ENCODE data around the gene LILRA1. TPM values are rescaled to one million over a fixed set of nuclear protein-coding genes. Genes with fewer than 3 reads are reported as not detected.
A peak's percentile ranks its signal among the peaks of the same experiment; 100 is the strongest.
"Not testable (repeated sequence)": the region's sequence is repeated elsewhere in the genome, so short reads cannot be mapped to it uniquely, and the experiment has no call there.

The LILRA1 gene
- total and polyA plus RNA-seq, 2 donors (not counting 1 experiment from before 2014, with no cell fraction given) = 1.5 TPM; not detected in 1

- peaks cover 52% of the 10 kb centered on the region for H3K4me1 Mint-ChIP-seq
- no peaks in the 10 kb centered on the region for H3K27me3 ChIP-seq (replicated peaks in 1 of 4; ENCODE audit: control extremely low read depth in 1 of 4, control insufficient read depth in 3 of 4, insufficient read depth in 4 of 4, low read length in 3 of 4)
- peak overlapping the region; percentile 88 for H3K4me3 Mint-ChIP-seq
Observed at GRCh38 chr19:54630782-54631181, 37.4 kb downstream of the LILRA1 start.

GRCh38 chr19:54631489-54632337 is 38.3 kb downstream of the LILRA1 start:
- Mint-ChIP-seq H3K4me1 (peaks cover 42% of the 10 kb centered on the region), H3K27ac (peak overlapping the region; percentile 97)
- Histone ChIP-seq H3K79me2 (ENCODE audit: control insufficient read depth, insufficient read depth, low read length) (peaks cover 55% of the 10 kb centered on the region), H3K27ac (ENCODE audit: low read length in 2 of 2) (peak overlapping the region in 1 of 2 donors; percentile 72), H3K36me3 (replicated peaks in 1 of 2; ENCODE audit: control extremely low read depth in 1 of 2, control insufficient read depth in 1 of 2, extremely low read depth in 1 of 2, insufficient read depth in 2 of 2, low read length in 1 of 2) (peaks cover 3 to 64% of the 10 kb centered on the region in 2 experiments), H4K20me1 (ENCODE audit: control insufficient read depth, insufficient read depth, low read length, poor library complexity, severe bottlenecking) (peaks cover 39% of the 10 kb centered on the region), H3K4me1 (ENCODE audit: control insufficient read depth in 2 of 2, insufficient read depth in 2 of 2, low read length in 2 of 2) (peaks cover 45 to 50% of the 10 kb centered on the region in 2 donors)
- H3K9ac ChIP-seq (ENCODE audit: low read length); H3K9me3 ChIP-seq (ENCODE audit: control extremely low read depth in 1 of 3, control insufficient read depth in 2 of 3, insufficient read depth in 1 of 3, low read length in 2 of 3); H3K27me3 ChIP-seq (replicated peaks in 1 of 4; ENCODE audit: control extremely low read depth in 1 of 4, control insufficient read depth in 3 of 4, insufficient read depth in 4 of 4, low read length in 3 of 4); H3K9me3 Mint-ChIP-seq (ENCODE audit: insufficient read depth); DNase-seq; CTCF ChIA-PET; H3K4me3 ChIP-seq (ENCODE audit: control extremely low read depth in 1 of 5, extremely low read depth in 1 of 5, insufficient read depth in 1 of 5, low read depth in 2 of 5, low read length in 4 of 5); H2AFZ ChIP-seq (ENCODE audit: insufficient read depth, low read depth, low read length, poor library complexity, severe bottlenecking); ATAC-seq (ENCODE audit: low read depth); H3K27me3 Mint-ChIP-seq; H3K4me2 ChIP-seq (replicated peaks; ENCODE audit: low read depth, low read length, poor library complexity, severe bottlenecking); H3K4me3 Mint-ChIP-seq: not testable (repeated sequence)
- WGBS (ENCODE audit: insufficient coverage) = 88% methylated on average over 12 of the region's 23 CpGs
- POLR2A ChIA-PET = interaction anchor here (1.6 kb wide), 1 partner anchor 15 kb away, joined by 4 read pairs; no protein-coding TSS in a partner anchor
- intact Hi-C loops (cut with micrococcal nuclease) = loop anchor here (2.0 kb wide), 1 partner anchor 15 kb away; no protein-coding TSS in a partner anchor

More at GRCh38 chr19:54630782-54631181, 37.4 kb downstream of the LILRA1 start:
- H3K4me2 ChIP-seq (replicated peaks; ENCODE audit: low read depth, low read length, poor library complexity, severe bottlenecking) = peak overlapping the region; percentile 79
- peaks cover 64% of the 10 kb centered on the region for H3K79me2 ChIP-seq (ENCODE audit: control insufficient read depth, insufficient read depth, low read length)
- H3K9me3 ChIP-seq (ENCODE audit: control extremely low read depth in 1 of 3, control insufficient read depth in 2 of 3, insufficient read depth in 1 of 3, low read length in 2 of 3) = peaks cover 0 to 8% (median 0%) of the 10 kb centered on the region in 3 donors
- POLR2A ChIA-PET = interaction anchor here (1.6 kb wide), 1 partner anchor 14 kb away, joined by 4 read pairs; no protein-coding TSS in a partner anchor
- H3K27ac ChIP-seq (ENCODE audit: low read length in 2 of 2) = peak overlapping the region; percentile 11 to 72
- H3K4me3 ChIP-seq (ENCODE audit: control extremely low read depth in 1 of 5, extremely low read depth in 1 of 5, insufficient read depth in 1 of 5, low read depth in 2 of 5, low read length in 4 of 5) = peak overlapping the region in 4 of 5 experiments; percentile 28 to 54 (median 34)
- H3K36me3 ChIP-seq (replicated peaks in 1 of 2; ENCODE audit: control extremely low read depth in 1 of 2, control insufficient read depth in 1 of 2, extremely low read depth in 1 of 2, insufficient read depth in 2 of 2, low read length in 1 of 2) = peaks cover 3 to 65% of the 10 kb centered on the region in 2 experiments
- ATAC-seq (ENCODE audit: low read depth) (no peak), DNase-seq (no peak)
- peak overlapping the region; percentile 17 for H2AFZ ChIP-seq (ENCODE audit: insufficient read depth, low read depth, low read length, poor library complexity, severe bottlenecking)
- CTCF ChIA-PET = interaction anchor here (1.0 kb wide), 1 partner anchor 22 kb away, joined by 3 read pairs; no protein-coding TSS in a partner anchor
- H4K20me1 ChIP-seq (ENCODE audit: control insufficient read depth, insufficient read depth, low read length, poor library complexity, severe bottlenecking) = peaks cover 41% of the 10 kb centered on the region
- H3K9me3 Mint-ChIP-seq (ENCODE audit: insufficient read depth) = no peaks in the 10 kb centered on the region
- H3K27me3 Mint-ChIP-seq = no peaks in the 10 kb centered on the region
- 0% methylated on average over 1 of the region's 6 CpGs for WGBS (ENCODE audit: insufficient coverage)
- TF ChIP-seq CTCF (IDR thresholded peaks at IDR 0.05) = no peak
- TF ChIP-seq EZH2 (IDR thresholded peaks at IDR 0.05; ENCODE audit: borderline replicate concordance, insufficient read depth, low read depth, low read length, poor library complexity, severe bottlenecking) = no peak
- intact Hi-C loops (cut with micrococcal nuclease) = loop anchor here (2.0 kb wide), 1 partner anchor 14 kb away; no protein-coding TSS in a partner anchor
- peak overlapping the region; percentile 97 for H3K27ac Mint-ChIP-seq
- H3K4me1 ChIP-seq (ENCODE audit: control insufficient read depth in 2 of 2, insufficient read depth in 2 of 2, low read length in 2 of 2) = peaks cover 54% of the 10 kb centered on the region in 2 donors
- peak overlapping the region; percentile 51 for H3K9ac ChIP-seq (ENCODE audit: low read length)

- CTCF ChIA-PET; intact Hi-C loops (cut with micrococcal nuclease); H2AFZ ChIP-seq (ENCODE audit: insufficient read depth, low read depth, low read length, poor library complexity, severe bottlenecking); H3K9me3 Mint-ChIP-seq (ENCODE audit: insufficient read depth); H3K27me3 Mint-ChIP-seq; H3K27ac ChIP-seq (ENCODE audit: low read length in 2 of 2); H3K9ac ChIP-seq (ENCODE audit: low read length); POLR2A ChIA-PET; H3K27me3 ChIP-seq (replicated peaks in 1 of 4; ENCODE audit: control extremely low read depth in 1 of 4, control insufficient read depth in 3 of 4, insufficient read depth in 4 of 4, low read length in 3 of 4); H3K4me2 ChIP-seq (replicated peaks; ENCODE audit: low read depth, low read length, poor library complexity, severe bottlenecking); ATAC-seq (ENCODE audit: low read depth); H3K9me3 ChIP-seq (ENCODE audit: control extremely low read depth in 1 of 3, control insufficient read depth in 2 of 3, insufficient read depth in 1 of 3, low read length in 2 of 3); DNase-seq; H3K4me3 Mint-ChIP-seq; H3K4me3 ChIP-seq (ENCODE audit: control extremely low read depth in 1 of 5, extremely low read depth in 1 of 5, insufficient read depth in 1 of 5, low read depth in 2 of 5, low read length in 4 of 5); H3K27ac Mint-ChIP-seq: not testable (repeated sequence)
- WGBS (ENCODE audit: insufficient coverage) = 99% methylated on average over 15 of the region's 16 CpGs
- peaks cover 47% of the 10 kb centered on the region for H3K79me2 ChIP-seq (ENCODE audit: control insufficient read depth, insufficient read depth, low read length)
- H4K20me1 ChIP-seq (ENCODE audit: control insufficient read depth, insufficient read depth, low read length, poor library complexity, severe bottlenecking) = peaks cover 37% of the 10 kb centered on the region
- peaks cover 37% of the 10 kb centered on the region for H3K4me1 Mint-ChIP-seq
- H3K36me3 ChIP-seq (replicated peaks in 1 of 2; ENCODE audit: control extremely low read depth in 1 of 2, control insufficient read depth in 1 of 2, extremely low read depth in 1 of 2, insufficient read depth in 2 of 2, low read length in 1 of 2) = peaks cover 0 to 58% of the 10 kb centered on the region in 2 experiments
- H3K4me1 ChIP-seq (ENCODE audit: control insufficient read depth in 2 of 2, insufficient read depth in 2 of 2, low read length in 2 of 2) = peaks cover 39 to 43% of the 10 kb centered on the region in 2 donors
Observed at GRCh38 chr19:54632517-54632916, 39.1 kb downstream of the LILRA1 start.
